Common myeloid progenitor, CD34-positive (primary cell): ENCODE data around the gene PARP2.
A peak's percentile ranks its signal among the peaks of the same experiment; 100 is the strongest.
"Not testable (repeated sequence)": the region's sequence is repeated elsewhere in the genome, so short reads cannot be mapped to it uniquely, and the experiment has no call there.

ENCODE experiments used
- CTCF ChIA-PET: fragments of 350-600 bp; sonication (Branson Sonifier 250); formaldehyde crosslinking; loops from one replicate; lab custom pipeline; 2021; ENCODE audit warnings: antibody characterized with exemption; lab: Charles Lee
- POLR2A ChIA-PET: fragments of 350-600 bp; sonication (Branson Sonifier 250); formaldehyde crosslinking; loops from one replicate; lab custom pipeline; 2021; ENCODE audit warnings: antibody characterized with exemption; lab: Charles Lee
- DNase-seq, 3 donors: peaks; one replicate each; pipeline versions ENCODE4 v3.0.0 to v3.0.0-alpha.2; 2013
- H3K27ac ChIP-seq, 2 experiments: 1 replicate in 1 of 2; 2 replicates in 1 of 2; pipeline ENCODE4 v1.7.0; 2013; ENCODE audit warnings: inconsistent platforms in 2 of 2, low read length in 2 of 2, mild to moderate bottlenecking in 2 of 2, low read depth in 1 of 2, moderate library complexity in 1 of 2; ENCODE audit not compliant: severe bottlenecking in 2 of 2, insufficient read depth in 1 of 2, poor library complexity in 1 of 2
- H3K27me3 ChIP-seq, 5 experiments: replicated peaks in 2 of 5; 1 replicate in 3 of 5; 2 replicates in 2 of 5; pipeline versions ENCODE4 v1.6.1 to v1.7.0; 2013; ENCODE audit warnings: low read length in 4 of 5, mild to moderate bottlenecking in 2 of 5, moderate library complexity in 2 of 5, inconsistent platforms in 1 of 5; ENCODE audit not compliant: insufficient read depth in 5 of 5, control insufficient read depth in 4 of 5
- H3K36me3 ChIP-seq, 4 experiments: 1 replicate in 2 of 4; 2 replicates in 2 of 4; pipeline versions ENCODE4 v1.6.1 to v1.7.0; 2013; ENCODE audit warnings: low read length in 3 of 4, control low read depth in 1 of 4, mild to moderate bottlenecking in 1 of 4; ENCODE audit not compliant: control insufficient read depth in 4 of 4, insufficient read depth in 4 of 4
- H3K4me1 ChIP-seq, 4 experiments: 1 replicate in 3 of 4; 2 replicates in 1 of 4; pipeline versions ENCODE4 v1.6.1 to v1.7.1; 2013; ENCODE audit warnings: low read length in 3 of 4, mild to moderate bottlenecking in 3 of 4, control low read depth in 1 of 4, inconsistent platforms in 1 of 4, moderate library complexity in 1 of 4; ENCODE audit not compliant: control insufficient read depth in 4 of 4, insufficient read depth in 4 of 4; ENCODE audit errors: control extremely low read depth in 1 of 4
- H3K4me3 ChIP-seq, 7 experiments: 1 replicate in 4 of 7; 2 replicates in 3 of 7; pipeline versions ENCODE4 v1.5.1 to v1.7.0; 2013; ENCODE audit warnings: mild to moderate bottlenecking in 7 of 7, low read length in 6 of 7, moderate library complexity in 6 of 7, inconsistent platforms in 2 of 7, low read depth in 2 of 7, control low read depth in 1 of 7; ENCODE audit not compliant: insufficient read depth in 4 of 7, control insufficient read depth in 1 of 7; ENCODE audit errors: extremely low read depth in 1 of 7
- H3K9me3 ChIP-seq, 5 experiments: 1 replicate in 4 of 5; 2 replicates in 1 of 5; pipeline versions ENCODE4 v1.6.1 to v1.7.1; 2013; ENCODE audit warnings: low read length in 4 of 5, mild to moderate bottlenecking in 2 of 5, inconsistent platforms in 1 of 5, low read depth in 1 of 5, moderate library complexity in 1 of 5; ENCODE audit not compliant: control insufficient read depth in 4 of 5, insufficient read depth in 2 of 5; ENCODE audit errors: control extremely low read depth in 1 of 5
- WGBS: methylation state at CpG from one replicate; pipeline ENCODE4 v1.1.5; 2013; ENCODE audit not compliant: insufficient coverage; 5-methylcytosine and 5-hydroxymethylcytosine counted together

PARP2 gene

DNA sequence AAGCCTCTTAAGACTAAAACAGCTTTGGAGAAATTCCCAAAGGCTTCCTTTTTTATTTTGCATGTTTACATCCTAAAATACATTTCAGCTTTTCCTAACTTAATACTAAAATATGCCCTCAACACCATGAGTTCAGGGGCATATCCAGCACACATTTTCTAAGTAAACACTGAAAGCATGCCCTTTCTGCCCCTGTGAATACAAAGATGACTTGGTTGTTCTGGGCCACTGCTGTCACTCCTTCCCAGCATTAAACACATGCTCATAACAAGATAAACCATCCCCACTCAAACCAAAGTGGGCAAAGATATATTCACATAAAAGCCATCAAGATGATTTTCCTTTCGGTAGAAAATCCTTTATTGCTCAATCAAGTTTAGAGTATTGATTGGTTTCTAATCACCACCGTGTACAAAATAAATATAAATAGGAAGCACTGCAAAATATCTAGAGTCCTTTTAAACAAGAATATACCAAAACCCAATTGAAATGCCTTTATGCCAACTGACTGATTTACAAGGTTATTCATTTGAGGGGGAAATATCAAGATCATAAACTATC lies 12.3 kb upstream of the PARP2 start:
- no peaks in the 10 kb centered on the region for H3K27me3 ChIP-seq
- CTCF ChIA-PET, result interaction anchor here (1.4 to 7.1 kb wide), 3 partner anchors 11 to 282 kb away, joined by 4 to 91 read pairs (median 16); partner anchors contain the start of gene PARP2
- H3K27ac ChIP-seq, result no peak overlapping the region
- peaks cover 3 to 19% (median 4%) of the 10 kb centered on the region in 4 experiments for H3K36me3 ChIP-seq
- WGBS, result no CpG with 5 or more reads among the region's 2 CpGs
- H3K4me1 ChIP-seq, result peaks cover 7 to 22% (median 13%) of the 10 kb centered on the region in 4 experiments
- H3K4me3 ChIP-seq, result no peak overlapping the region
- H3K9me3 ChIP-seq, result no peaks in the 10 kb centered on the region
- DNase-seq, result no peak
- POLR2A ChIA-PET, result interaction anchor here (2.6 kb wide), 1 partner anchor 11 kb away, joined by 15 read pairs; the partner anchor contains the start of gene PARP2

- no peak for DNase-seq
- WGBS, result 23% methylated on average over 3 of the region's 4 CpGs
- Histone ChIP-seq H3K27ac (peak overlapping the region in 1 of 2 experiments; percentile 72), H3K36me3 (peaks cover 0 to 15% (median 2%) of the 10 kb centered on the region in 4 experiments), H3K4me1 (peaks cover 7 to 21% (median 12%) of the 10 kb centered on the region in 4 experiments), H3K27me3 (no peaks in the 10 kb centered on the region), H3K9me3 (no peaks in the 10 kb centered on the region), H3K4me3 (peak overlapping the region in 6 of 7 experiments; percentile 76 to 100 (median 94))
- ChIA-PET CTCF (interaction anchor here (0.6 to 1.0 kb wide), 3 partner anchors 8 to 289 kb away, joined by 3 read pairs; no protein-coding TSS in a partner anchor), POLR2A (interaction anchor here (1.1 to 2.2 kb wide), 2 partner anchors 9 to 11 kb away, joined by 3 to 21 read pairs; partner anchors contain the start of gene PARP2)
Observed at GRCh38 chr14:20332431-20332787, 11.0 kb upstream of the PARP2 start.

- DNase-seq, result peak; percentile 72 to 83 (median 79)
- POLR2A ChIA-PET, result interaction anchor here (1.1 to 2.2 kb wide), 2 partner anchors 8 to 10 kb away, joined by 3 to 21 read pairs; partner anchors contain the start of gene PARP2
- Histone ChIP-seq H3K27me3 (no peaks in the 10 kb centered on the region), H3K4me3 (peak within 1 kb of the TSS; percentile 39 to 100 (median 93)), H3K9me3 (no peaks in the 10 kb centered on the region), H3K27ac (peak within 1 kb of the TSS; percentile 30 to 72), H3K4me1 (peaks cover 7 to 17% (median 11%) of the 10 kb centered on the region in 4 experiments), H3K36me3 (peaks cover 0 to 12% (median 2%) of the 10 kb centered on the region in 4 experiments)
- WGBS, result 0% methylated on average over 13 of the region's 19 CpGs
- CTCF ChIA-PET, result interaction anchor here (0.6 to 1.8 kb wide), 6 partner anchors 9 to 288 kb away, joined by 3 to 11 read pairs (median 3); partner anchors contain the start of gene PARP2
Observed at GRCh38 chr14:20332788-20333493, 10.5 kb upstream of the PARP2 start, which contains the start of gene CCNB1IP1. Gene CCNB1IP1 (minus strand): TSS chr14:20333279. CDS start chr14:20316523, 16,756 bp downstream.

DNA sequence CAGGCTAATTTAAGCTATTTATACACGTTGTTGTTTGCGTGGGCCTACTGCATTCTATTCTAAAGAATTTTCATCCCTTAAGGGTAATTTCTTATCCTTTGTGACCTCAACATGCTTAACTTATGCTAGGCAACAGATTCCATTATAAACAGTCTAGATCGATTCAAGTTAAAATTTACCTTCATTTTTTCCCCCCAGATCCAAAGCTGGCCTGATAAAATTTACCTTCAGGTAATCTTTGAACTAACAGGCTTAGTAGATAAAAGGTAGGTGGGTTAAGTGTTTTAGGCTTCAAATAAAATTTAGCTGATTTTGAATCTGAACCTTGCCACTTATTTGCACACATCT lies 10.0 kb upstream of the PARP2 start:
- peak overlapping the region in 1 of 2 experiments; percentile 72 for H3K27ac ChIP-seq

DNA sequence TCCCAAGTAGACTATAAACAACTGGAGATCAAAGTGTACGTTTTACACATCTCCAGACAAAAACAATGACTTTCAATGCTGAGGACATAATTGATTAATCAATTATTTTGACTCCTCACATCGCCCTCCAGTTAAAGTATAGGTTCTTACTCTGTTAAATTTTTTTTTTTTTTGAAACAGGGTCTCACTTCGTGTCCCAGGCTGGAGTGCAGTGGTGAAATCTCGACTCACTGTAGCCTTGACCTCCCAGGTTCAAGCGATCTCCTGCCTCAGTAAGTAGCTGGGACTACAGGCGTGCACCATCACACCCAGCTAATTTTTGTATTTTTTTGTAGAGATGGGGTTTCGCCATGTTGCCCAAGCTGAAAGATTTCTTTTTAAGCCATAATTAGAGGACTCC lies 9.4 kb upstream of the PARP2 start:
- POLR2A ChIA-PET, result interaction anchor here (2.2 kb wide), 1 partner anchor 9 kb away, joined by 21 read pairs; the partner anchor contains the start of gene PARP2
- H3K36me3 ChIP-seq, result peaks cover 0 to 1% (median 0%) of the 10 kb centered on the region in 4 experiments
- DNase-seq, result no peak
- H3K27me3 ChIP-seq, result no peaks in the 10 kb centered on the region
- peaks cover 7 to 17% (median 11%) of the 10 kb centered on the region in 4 experiments for H3K4me1 ChIP-seq
- no peaks in the 10 kb centered on the region for H3K9me3 ChIP-seq
- CTCF ChIA-PET, result interaction anchor here (1.3 to 1.8 kb wide), 3 partner anchors 8 to 276 kb away, joined by 3 to 11 read pairs (median 4); partner anchors contain the start of gene PARP2
- WGBS, result 89% methylated on average over 3 of the region's 7 CpGs
- H3K27ac ChIP-seq, result no peak overlapping the region
- H3K4me3 ChIP-seq, result no peak overlapping the region

More for the DNA sequence above, 10.0 kb upstream of the PARP2 start:
- WGBS, result no CpG with 5 or more reads among the region's 3 CpGs
- CTCF ChIA-PET, result interaction anchor here (1.3 to 1.8 kb wide), 3 partner anchors 9 to 276 kb away, joined by 3 to 11 read pairs (median 4); partner anchors contain the start of gene PARP2
- no peak for DNase-seq
- peaks cover 0 to 7% (median 2%) of the 10 kb centered on the region in 4 experiments for H3K36me3 ChIP-seq
- no peaks in the 10 kb centered on the region for H3K9me3 ChIP-seq
- no peaks in the 10 kb centered on the region for H3K27me3 ChIP-seq
- peak overlapping the region in 6 of 7 experiments; percentile 76 to 100 (median 94) for H3K4me3 ChIP-seq
- peaks cover 7 to 17% (median 11%) of the 10 kb centered on the region in 4 experiments for H3K4me1 ChIP-seq
- POLR2A ChIA-PET, result interaction anchor here (2.2 kb wide), 1 partner anchor 9 kb away, joined by 21 read pairs; the partner anchor contains the start of gene PARP2

GRCh38 chr14:20341032-20341431 lies 2.4 kb upstream of the PARP2 start:
- H3K9me3 ChIP-seq, H3K27me3 ChIP-seq, H3K36me3 ChIP-seq, H3K27ac ChIP-seq, DNase-seq, H3K4me3 ChIP-seq: not testable (repeated sequence)
- H3K4me1 ChIP-seq, result peaks cover 0 to 12% (median 3%) of the 10 kb centered on the region in 4 experiments
- 93% methylated on average over 3 of the region's 4 CpGs for WGBS
- ChIA-PET CTCF (interaction anchor here (1.0 to 8.7 kb wide), 3 partner anchors 11 to 268 kb away, joined by 4 to 69 read pairs (median 16); no protein-coding TSS in a partner anchor), POLR2A (interaction anchor here (0.7 to 3.0 kb wide), 2 partner anchors 8 to 11 kb away, joined by 3 to 15 read pairs; partner anchors contain the start of gene CCNB1IP1)
